CD4-positive, CD25-positive, alpha-beta regulatory T cell (primary cell): Measurements from ENCODE around the gene S100Z. TPM values are rescaled to one million over a fixed set of nuclear protein-coding genes. Genes with fewer than 3 reads are reported as not detected.
A peak's percentile ranks its signal among the peaks of the same experiment; 100 is the strongest.
"Not testable (repeated sequence)": the region's sequence is repeated elsewhere in the genome, so short reads cannot be mapped to it uniquely, and the experiment has no call there.

ENCODE experiments used
- ATAC-seq, 2 donors: fragments of 150-1000 bp; cut with Tn5 transposase; one replicate each; pipeline ENCODE4 v1.10.0; 2021; ENCODE audit warnings: low read depth in 2 of 2, moderate number of reproducible peaks in 2 of 2, moderate library complexity in 1 of 2
- DNase-seq, 3 donors: peaks; one replicate each; pipeline versions ENCODE4 v3.0.0 to v3.0.0-alpha.2; 2012 to 2022; ENCODE audit warnings: mixed read lengths in 1 of 3
- H3K27ac ChIP-seq: one replicate; pipeline ENCODE4 v1.7.0; 2013; ENCODE audit warnings: mild to moderate bottlenecking, low read length; ENCODE audit not compliant: insufficient read depth, poor library complexity, severe bottlenecking
- H3K27me3 ChIP-seq: one replicate; pipeline ENCODE4 v1.7.0; 2013; ENCODE audit warnings: low read length; ENCODE audit not compliant: control insufficient read depth, insufficient read depth
- H3K36me3 ChIP-seq: one replicate; pipeline ENCODE4 v1.7.0; 2013; ENCODE audit warnings: mild to moderate bottlenecking, low read length, moderate library complexity; ENCODE audit not compliant: control insufficient read depth, insufficient read depth
- H3K4me1 ChIP-seq: 2 replicates; pipeline ENCODE4 v1.7.0; 2013; ENCODE audit warnings: mild to moderate bottlenecking, low read length; ENCODE audit not compliant: insufficient read depth, control insufficient read depth, poor library complexity, severe bottlenecking
- H3K4me3 ChIP-seq: one replicate; pipeline ENCODE4 v1.7.0; 2013; ENCODE audit warnings: low read depth, mild to moderate bottlenecking, low read length, moderate library complexity
- H3K9me3 ChIP-seq, 2 experiments: 1 replicate in 1 of 2; 2 replicates in 1 of 2; pipeline ENCODE4 v1.7.0; 2013; ENCODE audit warnings: low read length in 2 of 2, mild to moderate bottlenecking in 1 of 2, moderate library complexity in 1 of 2; ENCODE audit not compliant: control insufficient read depth in 2 of 2
- H3K27ac Mint-ChIP-seq, 3 donors: one replicate each; pipeline ENCODE4 v1.8.0; 2020 to 2022; ENCODE audit warnings: mild to moderate bottlenecking in 3 of 3, mixed read lengths in 3 of 3, moderate library complexity in 2 of 3
- H3K27me3 Mint-ChIP-seq: one replicate; pipeline ENCODE4 v1.8.0; 2022; ENCODE audit warnings: mild to moderate bottlenecking, mixed read lengths
- H3K36me3 Mint-ChIP-seq: one replicate; pipeline ENCODE4 v1.8.0; 2020; ENCODE audit warnings: mixed read lengths
- H3K4me1 Mint-ChIP-seq, 4 donors: one replicate each; pipeline ENCODE4 v1.8.0; 2020 to 2022; ENCODE audit warnings: mixed read lengths in 4 of 4, mild to moderate bottlenecking in 1 of 4
- H3K4me3 Mint-ChIP-seq, 4 donors: one replicate each; pipeline ENCODE4 v1.8.0; 2020 to 2022; ENCODE audit warnings: mild to moderate bottlenecking in 4 of 4, mixed read lengths in 4 of 4, moderate library complexity in 3 of 4
- H3K9me3 Mint-ChIP-seq, 7 donors: one replicate each; pipeline ENCODE4 v1.8.0; 2020 to 2022; ENCODE audit warnings: mixed read lengths in 7 of 7, mild to moderate bottlenecking in 3 of 7, moderate library complexity in 2 of 7
- polyA plus RNA-seq, 4 donors: library from polyadenylated mRNA; unstranded; fragments of 300-500 nt; fragmentation: Illumina TruSeq; gene quantifications; one replicate each; pipeline ENCODE4 v1.2.3, GENCODE V29; 2021
- total RNA-seq: library from RNA; stranded (reverse); gene quantifications from one replicate; pipeline ENCODE4 v1.2.3, GENCODE V29; 2022

The S100Z gene
- total and polyA plus RNA-seq, 5 donors from 2014 or later, result 0.72 to 4.0 (median 1.7) TPM

DNA sequence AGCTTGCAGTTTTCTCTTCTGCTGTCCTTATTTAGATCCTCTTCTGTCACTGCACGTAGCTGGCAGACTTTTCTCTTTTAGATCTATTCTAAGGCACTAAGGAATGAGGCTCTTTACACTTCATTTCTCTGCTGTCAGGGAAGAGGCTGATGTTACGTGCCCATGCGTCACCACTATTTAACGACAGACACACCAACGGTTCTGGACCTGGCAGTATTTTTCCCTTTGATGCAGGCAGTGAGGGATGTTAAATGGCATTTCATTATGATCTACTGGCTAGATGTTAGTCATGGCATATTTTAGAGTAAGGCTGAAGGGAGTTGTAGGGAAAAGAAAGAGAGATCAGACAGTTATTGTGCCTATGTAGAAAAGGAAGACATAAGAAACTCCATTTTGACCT, 94.8 kb downstream of the S100Z start:
- Histone ChIP-seq H3K27me3 (peaks cover 2% of the 10 kb centered on the region), H3K4me1 (no peaks in the 10 kb centered on the region), H3K9me3 (no peaks in the 10 kb centered on the region), H3K4me3 (no peak overlapping the region), H3K27ac (no peak overlapping the region), H3K36me3 (no peaks in the 10 kb centered on the region)
- DNase-seq, result no peak
- Mint-ChIP-seq H3K36me3 (no peaks in the 10 kb centered on the region), H3K4me1 (no peaks in the 10 kb centered on the region), H3K4me3 (no peak overlapping the region), H3K9me3 (peaks cover 0 to 2% (median 0%) of the 10 kb centered on the region in 7 donors), H3K27ac (no peak overlapping the region), H3K27me3 (peaks cover 27% of the 10 kb centered on the region)
- no peak for ATAC-seq

DNA sequence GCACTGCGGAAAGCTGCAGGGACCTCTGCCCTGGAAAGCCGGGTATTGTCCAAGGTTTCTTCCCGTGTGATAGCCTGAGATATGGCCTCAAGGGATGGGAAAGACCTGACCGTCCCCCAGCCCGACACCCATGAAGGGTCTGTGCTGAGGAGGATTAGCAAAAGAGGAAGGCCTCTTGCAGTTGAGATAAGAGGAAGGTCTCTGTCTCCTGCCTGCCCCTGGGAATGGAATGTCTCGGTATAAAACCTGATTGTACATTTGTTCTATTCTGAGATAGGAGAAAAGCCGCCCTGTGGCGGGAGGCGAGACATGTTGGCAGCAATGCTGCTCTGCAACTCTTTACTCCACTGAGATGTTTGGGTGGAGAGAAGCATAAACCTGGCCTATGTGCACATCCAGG, 95.4 kb downstream of the S100Z start:
- H3K36me3 Mint-ChIP-seq, H3K27ac Mint-ChIP-seq, H3K27ac ChIP-seq, H3K4me3 ChIP-seq, H3K9me3 Mint-ChIP-seq, H3K4me1 ChIP-seq, H3K9me3 ChIP-seq, H3K27me3 ChIP-seq, H3K4me3 Mint-ChIP-seq, H3K4me1 Mint-ChIP-seq, DNase-seq, ATAC-seq, H3K36me3 ChIP-seq: not testable (repeated sequence)
- peaks cover 30% of the 10 kb centered on the region for H3K27me3 Mint-ChIP-seq

DNA sequence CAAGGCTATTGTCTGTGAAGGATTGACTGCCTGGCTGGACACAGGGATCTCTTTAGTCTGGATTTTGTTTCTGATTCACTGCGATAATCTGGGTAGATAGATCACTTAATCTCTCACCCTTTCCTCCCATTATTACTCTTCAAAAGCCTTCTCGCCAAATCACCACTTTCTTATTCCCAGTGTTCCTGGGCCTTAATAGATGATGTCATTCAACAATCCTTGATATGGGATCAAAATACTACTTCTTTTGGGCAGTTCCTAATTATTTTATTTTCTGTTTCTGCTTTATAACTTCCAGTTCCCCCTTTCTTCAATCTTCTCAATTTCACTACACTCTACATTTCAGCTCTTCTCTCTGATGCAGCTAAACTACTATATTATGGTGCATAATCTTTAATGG, 96.3 kb downstream of the S100Z start:
- peak overlapping the region in 1 of 3 donors; percentile 65 for H3K27ac Mint-ChIP-seq
- peaks cover 36% of the 10 kb centered on the region for H3K27me3 Mint-ChIP-seq
- no peaks in the 10 kb centered on the region for H3K36me3 Mint-ChIP-seq
- H3K36me3 ChIP-seq, result no peaks in the 10 kb centered on the region
- peaks cover 2% of the 10 kb centered on the region for H3K27me3 ChIP-seq
- peaks cover 0 to 2% (median 0%) of the 10 kb centered on the region in 7 donors for H3K9me3 Mint-ChIP-seq
- H3K4me3 Mint-ChIP-seq, result no peak overlapping the region
- H3K4me1 Mint-ChIP-seq, result no peaks in the 10 kb centered on the region
- H3K27ac ChIP-seq, result no peak overlapping the region
- H3K9me3 ChIP-seq, result no peaks in the 10 kb centered on the region
- ATAC-seq, result no peak
- no peak overlapping the region for H3K4me3 ChIP-seq
- no peaks in the 10 kb centered on the region for H3K4me1 ChIP-seq
- no peak for DNase-seq

DNA sequence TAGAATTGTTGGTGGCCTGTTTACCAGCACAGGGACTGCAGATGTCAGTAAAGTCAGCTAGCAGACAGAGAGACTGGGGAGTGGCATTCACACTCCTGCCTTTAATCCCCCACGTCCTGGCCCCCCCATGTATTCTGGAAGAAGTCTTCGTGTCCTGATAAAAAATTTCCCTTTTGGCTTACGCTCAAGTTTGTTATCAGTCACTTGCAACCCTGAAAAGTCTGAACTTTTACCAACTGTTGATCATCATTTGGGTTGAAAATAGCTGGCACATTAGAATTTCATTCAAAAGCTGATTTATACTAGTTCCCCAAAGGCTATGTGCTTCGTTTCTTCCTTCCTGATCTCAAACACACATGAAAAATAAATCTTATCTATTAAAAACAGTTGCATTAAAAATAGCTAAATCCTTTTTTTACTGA, 97.3 kb downstream of the S100Z start:
- no peak for DNase-seq
- H3K4me1 ChIP-seq, result no peaks in the 10 kb centered on the region
- H3K36me3 ChIP-seq, result no peaks in the 10 kb centered on the region
- H3K27ac ChIP-seq, result no peak overlapping the region
- H3K9me3 ChIP-seq, result no peaks in the 10 kb centered on the region
- Mint-ChIP-seq H3K36me3 (no peaks in the 10 kb centered on the region), H3K4me1 (no peaks in the 10 kb centered on the region), H3K9me3 (no peaks in the 10 kb centered on the region), H3K27me3 (peaks cover 44% of the 10 kb centered on the region), H3K27ac (no peak overlapping the region), H3K4me3 (no peak overlapping the region)
- no peak for ATAC-seq
- no peak overlapping the region for H3K4me3 ChIP-seq
- peaks cover 4% of the 10 kb centered on the region for H3K27me3 ChIP-seq

DNA sequence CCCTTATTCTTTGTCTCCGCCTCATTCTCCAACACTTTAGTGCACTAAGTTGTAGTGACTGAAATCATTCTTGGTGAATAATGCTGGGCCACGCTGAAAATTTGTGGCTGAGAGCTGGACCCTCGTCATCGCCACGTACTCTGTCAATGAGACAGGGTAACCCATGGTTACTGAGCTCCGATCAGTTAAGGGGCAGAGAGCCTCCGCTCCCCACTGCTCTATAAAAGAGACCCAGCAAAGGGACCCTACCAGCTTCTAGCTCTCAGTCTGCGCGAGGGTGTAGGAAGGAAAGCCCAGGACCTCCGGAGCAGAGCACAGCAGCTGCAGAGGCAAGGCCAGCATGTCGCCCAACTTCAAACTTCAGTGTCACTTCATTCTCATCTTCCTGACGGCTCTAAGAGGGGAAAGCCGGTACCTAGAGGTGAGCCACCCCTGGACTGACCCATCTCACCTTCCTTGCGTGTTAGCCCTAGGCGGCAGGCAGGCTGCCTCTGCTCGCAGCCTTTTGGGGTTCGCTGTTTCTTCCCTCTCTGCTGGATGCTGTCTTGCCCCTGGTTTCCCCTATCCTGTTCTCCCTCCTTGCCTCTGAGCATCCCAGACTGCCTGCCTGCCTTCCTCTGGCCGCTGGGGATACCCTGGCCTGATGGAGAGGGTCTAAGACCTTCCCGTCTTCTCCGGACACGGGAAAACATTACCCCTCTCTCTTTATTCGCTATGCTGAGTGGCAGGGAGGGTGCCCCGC, 103.2 kb downstream of the S100Z start, which contains the start of gene CRHBP:
CRHBP (plus strand) TSS at position 251 of the 742 bp plus-strand sequence; CDS start at position 341, 90 bp downstream.
- H3K27me3 ChIP-seq, result peaks cover 27% of the 10 kb centered on the region
- Mint-ChIP-seq H3K27me3 (peaks cover 62% of the 10 kb centered on the region), H3K4me3 (no peak within 1 kb of the TSS), H3K36me3 (no peaks in the 10 kb centered on the region), H3K4me1 (peaks cover 0 to 10% (median 2%) of the 10 kb centered on the region in 4 donors), H3K9me3 (no peaks in the 10 kb centered on the region), H3K27ac (no peak within 1 kb of the TSS)
- no peak within 1 kb of the TSS for H3K27ac ChIP-seq
- H3K4me1 ChIP-seq, result peaks cover 9% of the 10 kb centered on the region
- H3K36me3 ChIP-seq, result no peaks in the 10 kb centered on the region
- H3K4me3 ChIP-seq, result no peak within 1 kb of the TSS
- ATAC-seq, result no peak
- DNase-seq, result no peak
- H3K9me3 ChIP-seq, result no peaks in the 10 kb centered on the region

DNA sequence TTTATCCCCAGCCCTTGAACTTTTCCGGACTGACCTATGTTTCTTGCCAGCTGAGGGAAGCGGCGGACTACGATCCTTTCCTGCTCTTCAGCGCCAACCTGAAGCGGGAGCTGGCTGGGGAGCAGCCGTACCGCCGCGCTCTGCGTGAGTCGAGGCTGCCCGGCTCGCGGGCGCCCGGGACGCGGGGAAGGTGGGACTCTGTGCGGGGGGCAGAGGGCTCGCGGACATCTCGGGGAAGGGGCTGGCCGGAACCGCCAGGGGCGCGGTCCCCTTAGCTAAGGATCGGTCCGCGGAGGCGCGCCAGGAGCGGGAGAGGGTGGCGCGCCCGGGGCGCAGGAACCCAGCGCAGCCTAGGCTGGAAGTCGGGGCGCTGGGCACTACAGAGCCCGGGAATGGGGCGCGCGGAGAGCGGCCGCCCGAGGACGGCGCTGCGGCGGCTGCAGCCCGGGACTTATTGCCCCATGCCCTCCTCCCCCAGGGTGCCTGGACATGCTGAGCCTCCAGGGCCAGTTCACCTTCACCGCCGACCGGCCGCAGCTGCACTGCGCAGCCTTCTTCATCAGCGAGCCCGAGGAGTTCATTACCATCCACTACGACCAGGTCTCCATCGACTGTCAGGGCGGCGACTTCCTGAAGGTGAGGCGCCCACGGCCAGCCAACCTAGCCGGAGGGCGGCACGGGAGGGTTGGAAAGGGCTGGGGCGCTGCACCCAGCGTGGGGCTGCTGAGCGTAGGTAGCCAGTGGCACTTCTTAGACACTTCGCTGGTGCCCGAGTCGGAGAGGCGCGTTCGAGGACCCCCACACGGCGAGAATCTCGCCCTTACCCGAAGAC, 104.0 kb downstream of the S100Z start:
- no peak for ATAC-seq
- H3K27ac ChIP-seq, result no peak overlapping the region
- peaks cover 27% of the 10 kb centered on the region for H3K27me3 ChIP-seq
- peaks cover 9% of the 10 kb centered on the region for H3K4me1 ChIP-seq
- Mint-ChIP-seq H3K9me3 (peaks cover 0 to 1% (median 0%) of the 10 kb centered on the region in 7 donors), H3K27ac (no peak overlapping the region), H3K27me3 (peaks cover 68% of the 10 kb centered on the region), H3K4me3 (no peak overlapping the region), H3K4me1 (peaks cover 0 to 10% (median 2%) of the 10 kb centered on the region in 4 donors), H3K36me3 (no peaks in the 10 kb centered on the region)
- no peaks in the 10 kb centered on the region for H3K36me3 ChIP-seq
- DNase-seq, result peak in 1 of 3 donors; percentile 4
- H3K9me3 ChIP-seq, result no peaks in the 10 kb centered on the region
- no peak overlapping the region for H3K4me3 ChIP-seq

DNA sequence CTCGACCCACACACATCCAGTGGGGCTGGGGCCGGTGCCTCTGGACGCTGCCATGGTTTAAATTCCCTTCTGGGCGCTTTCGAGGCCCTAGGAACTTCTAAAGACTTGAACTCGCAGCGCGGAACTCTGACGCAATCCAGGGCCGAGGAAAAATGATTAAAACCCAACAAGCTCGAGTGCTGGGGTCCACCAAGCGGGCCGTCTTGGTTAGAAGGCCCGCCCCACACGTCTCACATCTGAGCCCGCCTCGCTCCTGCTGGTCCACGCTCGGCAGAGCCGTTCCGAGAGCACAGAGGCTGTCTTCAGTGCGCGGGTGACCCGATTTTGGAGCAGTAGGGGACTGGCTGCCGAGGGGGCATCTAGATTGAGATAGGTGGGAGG, 104.6 kb downstream of the S100Z start:
- Mint-ChIP-seq H3K4me1 (peaks cover 0 to 10% (median 2%) of the 10 kb centered on the region in 4 donors), H3K36me3 (no peaks in the 10 kb centered on the region), H3K27me3 (peaks cover 73% of the 10 kb centered on the region), H3K9me3 (peaks cover 0 to 1% (median 0%) of the 10 kb centered on the region in 7 donors), H3K4me3 (no peak overlapping the region), H3K27ac (no peak overlapping the region)
- ATAC-seq (no peak), DNase-seq (no peak)
- no peak overlapping the region for H3K27ac ChIP-seq
- H3K9me3 ChIP-seq, result no peaks in the 10 kb centered on the region
- peaks cover 9% of the 10 kb centered on the region for H3K4me1 ChIP-seq
- no peak overlapping the region for H3K4me3 ChIP-seq
- H3K27me3 ChIP-seq, result peaks cover 27% of the 10 kb centered on the region
- H3K36me3 ChIP-seq, result no peaks in the 10 kb centered on the region
